ENCODE measurements around the gene SVIL.
"Not testable (repeated sequence)": the region's sequence is repeated elsewhere in the genome, so short reads cannot be mapped to it uniquely, and the experiment has no call there.

DNA sequence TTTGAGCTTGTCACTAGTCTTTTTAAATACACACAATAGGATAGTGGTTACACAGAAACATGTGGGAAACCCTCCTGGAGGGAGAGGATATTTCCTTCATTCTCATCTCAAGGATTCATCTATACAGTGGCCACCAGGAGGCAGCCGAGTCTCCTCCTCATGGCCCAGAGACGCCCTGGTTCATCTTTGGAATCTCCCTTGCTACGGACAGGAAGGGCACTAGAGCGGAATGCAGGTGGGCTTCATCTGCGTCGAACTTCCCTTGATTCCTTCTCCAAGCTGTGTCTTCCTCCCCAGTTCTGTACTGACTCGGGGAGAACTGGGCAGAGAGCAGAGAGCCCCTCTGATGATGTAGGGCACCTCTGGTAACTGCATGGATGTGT is 146.9 kb downstream of the SVIL start:
- not testable (repeated sequence) for TF ChIP-seq POLR2A (IDR thresholded peaks at IDR 0.05); CTCF (IDR thresholded peaks at IDR 0.05 in 8 of 11, conservative IDR thresholded peaks at IDR 0.05 in 3 of 11); POLR2AphosphoS5 (IDR thresholded peaks at IDR 0.05)

Data from spleen (tissue), 7 donors.